Left ventricle myocardium inferior (tissue), 1 donor: ENCODE results near the gene HELZ2. TPM values are rescaled to one million over a fixed set of nuclear protein-coding genes. Genes with fewer than 3 reads are reported as not detected.

ENCODE experiments used
- DNase-seq: peaks from one replicate; pipeline ENCODE4 v3.0.0-alpha.2; 2020
- H3K27ac ChIP-seq: fragments of 200-600 bp; replicated peaks from 2 replicates; pipeline ENCODE4 v1.8.0; 2021
- H3K27me3 ChIP-seq: fragments of 200-600 bp; 2 replicates; pipeline ENCODE4 v1.8.0; 2021; ENCODE audit warnings: low read depth
- H3K36me3 ChIP-seq: fragments of 200-600 bp; 2 replicates; pipeline ENCODE4 v1.8.0; 2021
- H3K4me1 ChIP-seq: fragments of 200-600 bp; 2 replicates; pipeline ENCODE4 v1.8.0; 2021
- H3K4me3 ChIP-seq: fragments of 200-600 bp; 2 replicates; pipeline ENCODE4 v1.8.0; 2021; ENCODE audit warnings: mild to moderate bottlenecking, moderate library complexity
- H3K9me3 ChIP-seq: fragments of 200-600 bp; replicated peaks from 2 replicates; pipeline ENCODE4 v1.8.0; 2021
- CTCF ChIP-seq: fragments of 200-600 bp; IDR thresholded peaks from 2 replicates; pipeline ENCODE4 v1.8.0; 2021; ENCODE audit warnings: antibody characterized with exemption, mild to moderate bottlenecking, borderline replicate concordance
- intact Hi-C: fragments of 100-400 bp; cut with micrococcal nuclease; formaldehyde crosslinking; loops from one replicate; pipeline ENCODE4 v1.11.0; 2022
- total RNA-seq: library from RNA; stranded (reverse); fragmentation: NEBNext Ultra II Directional; extraction: Animal tissue kit (Norgen Biotek cat#: 25700); gene quantifications from one replicate; pipeline ENCODE4 v1.2.1, GENCODE V29; 2021
- donor health status: DM: no; HTN: yes; CAD: no; lungs with severe emphysema.

HELZ2 gene
- total RNA-seq, 1 donor from 2014 or later, result 10.6 TPM

- DNase-seq, result no peak
- peaks cover 37% of the 10 kb centered on the region for H3K27me3 ChIP-seq
- no peaks in the 10 kb centered on the region for H3K9me3 ChIP-seq
- H3K27ac ChIP-seq, result no peak overlapping the region
- no peaks in the 10 kb centered on the region for H3K36me3 ChIP-seq
- intact Hi-C loops, result loop anchor here (5.0 kb wide), 1 partner anchor 437 kb away; no protein-coding TSS in a partner anchor
- no peak overlapping the region for H3K4me3 ChIP-seq
- TF ChIP-seq CTCF, result no peak
- peaks cover 25% of the 10 kb centered on the region for H3K4me1 ChIP-seq
Observed at GRCh38 chr20:63534831-63535651, 39.0 kb downstream of the HELZ2 start.

- Histone ChIP-seq H3K36me3 (no peaks in the 10 kb centered on the region), H3K9me3 (no peaks in the 10 kb centered on the region), H3K27ac (no peak overlapping the region), H3K4me1 (peaks cover 25% of the 10 kb centered on the region), H3K27me3 (peaks cover 37% of the 10 kb centered on the region), H3K4me3 (no peak overlapping the region)
- intact Hi-C loops, result no loop called here
- TF ChIP-seq CTCF, result no peak
- DNase-seq, result no peak
Observed at GRCh38 chr20:63534427-63534830, 39.6 kb downstream of the HELZ2 start.

GRCh38 chr20:63533871-63534393 is 40.1 kb downstream of the HELZ2 start:
- TF ChIP-seq CTCF, result no peak

GRCh38 chr20:63533388-63533787 is 40.7 kb downstream of the HELZ2 start:
- no peak overlapping the region for H3K4me3 ChIP-seq
- H3K9me3 ChIP-seq, result no peaks in the 10 kb centered on the region
- DNase-seq, result no peak
- intact Hi-C loops, result no loop called here
- H3K36me3 ChIP-seq, result no peaks in the 10 kb centered on the region
- peaks cover 37% of the 10 kb centered on the region for H3K27me3 ChIP-seq
- no peak overlapping the region for H3K27ac ChIP-seq
- peaks cover 22% of the 10 kb centered on the region for H3K4me1 ChIP-seq
- TF ChIP-seq CTCF, result no peak

More at GRCh38 chr20:63533871-63534393, 40.1 kb downstream of the HELZ2 start:
- intact Hi-C loops, result no loop called here
- no peak overlapping the region for H3K4me3 ChIP-seq
- no peak for DNase-seq
- no peaks in the 10 kb centered on the region for H3K36me3 ChIP-seq
- H3K27ac ChIP-seq, result no peak overlapping the region
- no peaks in the 10 kb centered on the region for H3K9me3 ChIP-seq
- H3K4me1 ChIP-seq, result peaks cover 25% of the 10 kb centered on the region
- H3K27me3 ChIP-seq, result peaks cover 37% of the 10 kb centered on the region

GRCh38 chr20:63532449-63532971 is 41.5 kb downstream of the HELZ2 start:
- TF ChIP-seq CTCF, result no peak
- Histone ChIP-seq H3K9me3 (no peaks in the 10 kb centered on the region), H3K27ac (no peak overlapping the region), H3K4me3 (no peak overlapping the region), H3K27me3 (peaks cover 37% of the 10 kb centered on the region), H3K36me3 (no peaks in the 10 kb centered on the region), H3K4me1 (peaks cover 13% of the 10 kb centered on the region)
- DNase-seq, result no peak
- intact Hi-C loops, result no loop called here
